Adrenal gland (tissue), 5 donors: ENCODE data around the gene SEPTIN14.

Experiments used
- CTCF ChIP-seq, 6 experiments: fragments of 450-650 bp in 4 of 6; fragments of 200-600 bp in 2 of 6; sonication (generic) in 1 of 6; IDR thresholded peaks; 1 replicate in 5 of 6; 2 replicates in 1 of 6; pipeline versions ENCODE4 v1.5.1 to v1.8.0; 2016 to 2021; ENCODE audit warnings: antibody characterized with exemption in 6 of 6, mild to moderate bottlenecking in 2 of 6, moderate library complexity in 1 of 6
- POLR2A ChIP-seq, 2 donors: fragments of 450-650 bp; IDR thresholded peaks; one replicate each; pipeline ENCODE4 v1.6.1; 2017; ENCODE audit warnings: antibody characterized with exemption in 2 of 2, mild to moderate bottlenecking in 2 of 2, moderate library complexity in 1 of 2
- donor health status: DM: no; HTN: no; CAD: no.

- no peak for TF ChIP-seq CTCF (IDR thresholded peaks at IDR 0.05)
- no peak for TF ChIP-seq POLR2A (IDR thresholded peaks at IDR 0.05)
These were observed 16.1 kb upstream of the SEPTIN14 start for GRCh38 chr7:55878691-55879090.
